ENCODE measurements around the gene CSMD2.

Gene CSMD2

GRCh38 chr1:33601751-33602150 lies 563.3 kb downstream of the CSMD2 start:
- no peak for TF ChIP-seq CTCF (IDR thresholded peaks at IDR 0.05; ENCODE audit: low read depth, low read length, missing control alignments)
- H3K4me3 ChIP-seq (ENCODE audit: low read depth, low read length): no peak overlapping the region

GRCh38 chr1:33599516-33600115 lies 565.4 kb downstream of the CSMD2 start:
- no peak overlapping the region for H3K4me3 ChIP-seq (ENCODE audit: low read depth, low read length)
- no peak for DNase-seq (ENCODE audit: low read depth)
- TF ChIP-seq CTCF (IDR thresholded peaks at IDR 0.05; ENCODE audit: low read depth, low read length, missing control alignments): no peak

More at GRCh38 chr1:33601751-33602150, 563.3 kb downstream of the CSMD2 start:
- no peak for DNase-seq (ENCODE audit: low read depth)

GRCh38 chr1:33588726-33589125 lies 576.3 kb downstream of the CSMD2 start:
- no peak for TF ChIP-seq CTCF (IDR thresholded peaks at IDR 0.05; ENCODE audit: low read depth, low read length, missing control alignments)
- no peak overlapping the region for H3K4me3 ChIP-seq (ENCODE audit: low read depth, low read length)
- DNase-seq (ENCODE audit: low read depth): no peak

- DNase-seq (ENCODE audit: low read depth): no peak
- H3K4me3 ChIP-seq (ENCODE audit: low read depth, low read length): no peak overlapping the region
- no peak for TF ChIP-seq CTCF (IDR thresholded peaks at IDR 0.05; ENCODE audit: low read depth, low read length, missing control alignments)
These were observed 578.2 kb downstream of the CSMD2 start for GRCh38 chr1:33586795-33587194.

GRCh38 chr1:33586106-33586505 lies 578.9 kb downstream of the CSMD2 start:
- DNase-seq (ENCODE audit: low read depth): no peak
- no peak overlapping the region for H3K4me3 ChIP-seq (ENCODE audit: low read depth, low read length)
- TF ChIP-seq CTCF (IDR thresholded peaks at IDR 0.05; ENCODE audit: low read depth, low read length, missing control alignments): no peak

- no peak for TF ChIP-seq CTCF (IDR thresholded peaks at IDR 0.05; ENCODE audit: low read depth, low read length, missing control alignments)
- no peak overlapping the region for H3K4me3 ChIP-seq (ENCODE audit: low read depth, low read length)
- no peak for DNase-seq (ENCODE audit: low read depth)
These were observed 581.5 kb downstream of the CSMD2 start for GRCh38 chr1:33583567-33583966.
